Breast epithelium (tissue), 4 donors: ENCODE measurements around the gene RNF212. TPM values are rescaled to one million over a fixed set of nuclear protein-coding genes. Genes with fewer than 3 reads are reported as not detected.

Source experiments
- DNase-seq, 2 donors: peaks; one replicate each; pipeline ENCODE4 v3.0.0-alpha.2; 2019; ENCODE audit warnings: low spot score in 2 of 2
- H3K27ac ChIP-seq, 2 donors: fragments of 200-600 bp; sonication (generic) in 1 of 2; one replicate each; pipeline ENCODE4 v1.5.1; 2016 to 2019; ENCODE audit warnings: mild to moderate bottlenecking in 1 of 2
- H3K27me3 ChIP-seq, 2 donors: fragments of 200-600 bp; sonication (generic) in 1 of 2; one replicate each; pipeline versions ENCODE4 v1.5.1 to v1.6.0; 2017 to 2019; ENCODE audit warnings: control low read depth in 1 of 2, mild to moderate bottlenecking in 1 of 2
- H3K36me3 ChIP-seq: fragments of 200-600 bp; one replicate; pipeline ENCODE4 v1.5.1; 2019
- H3K4me1 ChIP-seq, 2 donors: fragments of 200-600 bp; sonication (generic); one replicate each; pipeline ENCODE4 v1.5.1; 2016 to 2019; ENCODE audit warnings: control low read depth in 1 of 2
- H3K4me3 ChIP-seq, 3 donors: fragments of 200-600 bp; sonication (generic); 1 replicate in 2 of 3; 2 replicates in 1 of 3; pipeline ENCODE4 v1.5.1; 2016 to 2019; ENCODE audit warnings: mild to moderate bottlenecking in 3 of 3, moderate library complexity in 2 of 3
- H3K9me3 ChIP-seq, 2 donors: fragments of 200-600 bp; sonication (generic) in 1 of 2; one replicate each; pipeline ENCODE4 v1.5.1; 2016 to 2019; ENCODE audit warnings: control low read depth in 1 of 2
- CTCF ChIP-seq, 3 donors: fragments of 450-650 bp; IDR thresholded peaks; one replicate each; pipeline ENCODE4 v1.5.1; 2016 to 2017; ENCODE audit warnings: antibody characterized with exemption in 3 of 3, mild to moderate bottlenecking in 3 of 3, moderate library complexity in 3 of 3
- POLR2A ChIP-seq: fragments of 450-650 bp; IDR thresholded peaks from one replicate; pipeline ENCODE4 v1.6.1; 2016; ENCODE audit warnings: antibody characterized with exemption, mild to moderate bottlenecking, moderate library complexity
- POLR2AphosphoS5 ChIP-seq, 3 donors: sonication (generic); formaldehyde crosslinking; IDR thresholded peaks; one replicate each; pipeline ENCODE4 v1.6.1; 2017; ENCODE audit warnings: antibody characterized with exemption in 3 of 3
- intact Hi-C: fragments of 100-400 bp; cut with DNase I; formaldehyde crosslinking; loops from one replicate; pipeline ENCODE4 v1.15.1; 2023; ENCODE audit warnings: low total_unique reads
- total RNA-seq, 3 donors: library from RNA; depleted of rRNA; stranded (reverse); fragments of >200 nt; gene quantifications; one replicate each; pipeline ENCODE4 v1.1.0, GENCODE V29; 2016

Gene RNF212
- total RNA-seq, 3 donors from 2014 or later: 5.1 to 15.7 (median 6.4) TPM

GRCh38 chr4:1097553-1097952 is 15.8 kb downstream of the RNF212 start:
- intact Hi-C loops: no loop called here
- DNase-seq: peak in 1 of 2 donors; percentile 6
- no peak for TF ChIP-seq POLR2A
- no peak for TF ChIP-seq POLR2AphosphoS5 (IDR thresholded peaks at IDR 0.05)
- no peak for TF ChIP-seq CTCF (IDR thresholded peaks at IDR 0.05)

GRCh38 chr4:1096841-1097240 is 16.5 kb downstream of the RNF212 start:
- TF ChIP-seq POLR2AphosphoS5 (IDR thresholded peaks at IDR 0.05): no peak
- no peak for TF ChIP-seq CTCF (IDR thresholded peaks at IDR 0.05)
- intact Hi-C loops: no loop called here
- peak in 1 of 2 donors; percentile 22 for DNase-seq
- no peaks in the 10 kb centered on the region for H3K9me3 ChIP-seq
- H3K27ac ChIP-seq: no peak overlapping the region
- H3K36me3 ChIP-seq: no peaks in the 10 kb centered on the region
- no peaks in the 10 kb centered on the region for H3K27me3 ChIP-seq
- no peak overlapping the region for H3K4me3 ChIP-seq
- H3K4me1 ChIP-seq: no peaks in the 10 kb centered on the region

More at GRCh38 chr4:1097553-1097952, 15.8 kb downstream of the RNF212 start:
- H3K4me1 ChIP-seq: no peaks in the 10 kb centered on the region
- H3K4me3 ChIP-seq: no peak overlapping the region
- H3K36me3 ChIP-seq: no peaks in the 10 kb centered on the region
- no peak overlapping the region for H3K27ac ChIP-seq
- H3K27me3 ChIP-seq: no peaks in the 10 kb centered on the region
- no peaks in the 10 kb centered on the region for H3K9me3 ChIP-seq

GRCh38 chr4:1094336-1094690 is 19.1 kb downstream of the RNF212 start:
- TF ChIP-seq POLR2AphosphoS5 (IDR thresholded peaks at IDR 0.05) (no peak), CTCF (IDR thresholded peaks at IDR 0.05) (no peak), POLR2A (no peak)
- no peak overlapping the region for H3K27ac ChIP-seq
- intact Hi-C loops: no loop called here
- DNase-seq: peak in 1 of 2 donors; percentile 46
- H3K27me3 ChIP-seq: no peaks in the 10 kb centered on the region
- H3K4me1 ChIP-seq: no peaks in the 10 kb centered on the region
- H3K9me3 ChIP-seq: no peaks in the 10 kb centered on the region
- H3K4me3 ChIP-seq: no peak overlapping the region
- no peaks in the 10 kb centered on the region for H3K36me3 ChIP-seq

GRCh38 chr4:1093391-1094335 is 19.7 kb downstream of the RNF212 start:
- intact Hi-C loops: no loop called here
- no peaks in the 10 kb centered on the region for H3K4me1 ChIP-seq
- H3K27me3 ChIP-seq: no peaks in the 10 kb centered on the region
- H3K9me3 ChIP-seq: peaks cover 0 to 2% of the 10 kb centered on the region in 2 donors
- TF ChIP-seq POLR2A (no peak), POLR2AphosphoS5 (IDR thresholded peaks at IDR 0.05) (no peak), CTCF (IDR thresholded peaks at IDR 0.05) (no peak)
- no peak overlapping the region for H3K27ac ChIP-seq
- peak in 1 of 2 donors; percentile 33 for DNase-seq
- no peak overlapping the region for H3K4me3 ChIP-seq
- no peaks in the 10 kb centered on the region for H3K36me3 ChIP-seq

GRCh38 chr4:1092983-1093361 is 20.4 kb downstream of the RNF212 start:
- no peaks in the 10 kb centered on the region for H3K4me1 ChIP-seq
- TF ChIP-seq CTCF (IDR thresholded peaks at IDR 0.05) (no peak), POLR2A (no peak), POLR2AphosphoS5 (IDR thresholded peaks at IDR 0.05) (no peak)
- H3K4me3 ChIP-seq: no peak overlapping the region
- no peak for DNase-seq
- peaks cover 0 to 6% of the 10 kb centered on the region in 2 donors for H3K9me3 ChIP-seq
- no peaks in the 10 kb centered on the region for H3K27me3 ChIP-seq
- H3K36me3 ChIP-seq: no peaks in the 10 kb centered on the region
- H3K27ac ChIP-seq: no peak overlapping the region
- intact Hi-C loops: no loop called here
